Neural cell (in vitro differentiated cells): ENCODE results near the gene RAP1GAP2. TPM values are rescaled to one million over a fixed set of nuclear protein-coding genes. Genes with fewer than 3 reads are reported as not detected.

Source experiments
- H2AFZ ChIP-seq: fragments of 200-600, 300-800 bp; sonication (generic), shearing (Covaris generic); 2 replicates; pipeline ENCODE4 v1.6.0; 2014; ENCODE audit warnings: low read depth, mild to moderate bottlenecking, antibody characterized with exemption, low read length, moderate library complexity
- H3F3A ChIP-seq: fragments of 200-600 bp; shearing (Covaris generic); 2 replicates; pipeline ENCODE4 v1.6.1; 2016; ENCODE audit warnings: mild to moderate bottlenecking, moderate library complexity, mixed read lengths, antibody characterized with exemption, low read length; ENCODE audit not compliant: insufficient read depth, poor library complexity, severe bottlenecking
- H3K27ac ChIP-seq: fragments of 200-600, 300-800 bp; sonication (generic), shearing (Covaris generic); 2 replicates; pipeline ENCODE4 v1.5.1; 2014; ENCODE audit warnings: mild to moderate bottlenecking, low read length, moderate library complexity
- H3K27me3 ChIP-seq: fragments of 300-800, 200-600 bp; sonication (generic), shearing (Covaris generic); 2 replicates; pipeline ENCODE4 v1.6.0; 2014; ENCODE audit warnings: mild to moderate bottlenecking, low read depth, low read length, moderate library complexity; ENCODE audit not compliant: insufficient read depth
- H3K36me3 ChIP-seq: fragments of 300-800, 200-600 bp; sonication (generic), shearing (Covaris generic); 2 replicates; pipeline ENCODE4 v1.5.1; 2014; ENCODE audit warnings: mild to moderate bottlenecking, antibody characterized with exemption, low read length, moderate library complexity; ENCODE audit not compliant: insufficient read depth
- H3K4me2 ChIP-seq: fragments of 300-800, 200-600 bp; sonication (generic), shearing (Covaris generic); 2 replicates; pipeline ENCODE4 v1.6.0; 2014; ENCODE audit warnings: mild to moderate bottlenecking, low read length
- H3K4me3 ChIP-seq: fragments of 300-800, 200-600 bp; sonication (generic), shearing (Covaris generic); 2 replicates; pipeline ENCODE4 v1.5.1; 2014; ENCODE audit warnings: mild to moderate bottlenecking, low read length, moderate library complexity
- H3K79me2 ChIP-seq: fragments of 200-600 bp; shearing (Covaris generic); replicated peaks from 2 replicates; pipeline ENCODE4 v1.6.0; 2014; ENCODE audit warnings: mild to moderate bottlenecking, low read length, moderate library complexity; ENCODE audit not compliant: insufficient read depth
- H3K9ac ChIP-seq: fragments of 300-800, 200-600 bp; sonication (generic), shearing (Covaris generic); 2 replicates; pipeline ENCODE4 v1.6.1; 2016; ENCODE audit warnings: mild to moderate bottlenecking, low read length, mixed read lengths
- H3K9me2 ChIP-seq: fragments of 200-600 bp; shearing (Covaris generic); 2 replicates; pipeline ENCODE4 v1.6.1; 2016; ENCODE audit warnings: mild to moderate bottlenecking, low read length, mixed read lengths; ENCODE audit not compliant: insufficient read depth
- H3K9me3 ChIP-seq: fragments of 200-600, 300-800 bp; sonication (generic), shearing (Covaris generic); 2 replicates; pipeline ENCODE4 v1.6.1; 2016; ENCODE audit warnings: mild to moderate bottlenecking, mixed run types, low read length, moderate library complexity, mixed read lengths
- H4K20me1 ChIP-seq: fragments of 200-600 bp; shearing (Covaris generic); 2 replicates; pipeline ENCODE4 v1.6.1; 2016; ENCODE audit warnings: mild to moderate bottlenecking, mixed run types; ENCODE audit not compliant: insufficient read depth
- CTCF ChIP-seq: fragments of 450-650 bp; IDR thresholded peaks from 2 replicates; pipeline ENCODE4 v1.5.1; 2014; ENCODE audit warnings: antibody characterized with exemption, mild to moderate bottlenecking, moderate library complexity; ENCODE audit not compliant: poor library complexity, severe bottlenecking
- EP300 ChIP-seq: fragments of 450-650 bp; conservative IDR thresholded peaks from 2 replicates; pipeline ENCODE4 v1.6.1; 2014; ENCODE audit warnings: antibody characterized with exemption, mild to moderate bottlenecking, moderate library complexity; ENCODE audit not compliant: poor library complexity, severe bottlenecking
- EZH2 ChIP-seq: fragments of 200-600, 300-800 bp; shearing (Covaris generic), sonication (generic); IDR thresholded peaks from 2 replicates; pipeline ENCODE4 v1.6.1; 2014; ENCODE audit warnings: antibody characterized with exemption, low read length, borderline replicate concordance, mild to moderate bottlenecking; ENCODE audit not compliant: insufficient read depth, poor library complexity, severe bottlenecking
- MXI1 ChIP-seq: fragments of 450-650 bp; conservative IDR thresholded peaks from 2 replicates; pipeline ENCODE4 v1.6.1; 2014; ENCODE audit warnings: antibody characterized with exemption, mild to moderate bottlenecking; ENCODE audit not compliant: poor library complexity, severe bottlenecking
- POLR2AphosphoS5 ChIP-seq: IDR thresholded peaks from 2 replicates; pipeline ENCODE4 v1.6.1; 2012
- RAD21 ChIP-seq: fragments of 450-650 bp; conservative IDR thresholded peaks from 2 replicates; pipeline ENCODE4 v1.6.1; 2014; ENCODE audit warnings: antibody characterized with exemption, mild to moderate bottlenecking, moderate library complexity
- REST ChIP-seq: IDR thresholded peaks from 2 replicates; pipeline ENCODE4 v1.6.1; 2012; ENCODE audit warnings: borderline replicate concordance
- SMC3 ChIP-seq: fragments of 450-650 bp; conservative IDR thresholded peaks from 2 replicates; pipeline ENCODE4 v1.6.1; 2014; ENCODE audit warnings: antibody characterized with exemption, mild to moderate bottlenecking, moderate library complexity; ENCODE audit not compliant: poor library complexity
- TAF1 ChIP-seq: IDR thresholded peaks from 2 replicates; pipeline ENCODE4 v1.6.1; 2012; ENCODE audit warnings: low read depth
- polyA plus RNA-seq: library from polyadenylated mRNA; depleted of rRNA; stranded (reverse); fragments of >200 nt; gene quantifications from 2 replicates; pipeline ENCODE4 v1.2.3, GENCODE V29; 2014

The RAP1GAP2 gene
- polyA plus RNA-seq, 1 donor from 2014 or later, result 14.8 TPM

- no peaks in the 10 kb centered on the region for H3K9me3 ChIP-seq
- no peaks in the 10 kb centered on the region for H3K79me2 ChIP-seq
- no peak overlapping the region for H3K27ac ChIP-seq
- H3F3A ChIP-seq, result no peaks in the 10 kb centered on the region
- no peaks in the 10 kb centered on the region for H3K36me3 ChIP-seq
- no peaks in the 10 kb centered on the region for H4K20me1 ChIP-seq
- no peaks in the 10 kb centered on the region for H3K9me2 ChIP-seq
- H3K27me3 ChIP-seq, result no peaks in the 10 kb centered on the region
- no peak overlapping the region for H2AFZ ChIP-seq
- no peak overlapping the region for H3K4me2 ChIP-seq
- no peak for TF ChIP-seq SMC3
- TF ChIP-seq CTCF, result no peak
- TF ChIP-seq MXI1, result no peak
- TF ChIP-seq RAD21, result no peak
- TF ChIP-seq POLR2AphosphoS5, result no peak
- no peak for TF ChIP-seq REST
- no peak for TF ChIP-seq EP300
- TF ChIP-seq EZH2, result no peak
- no peak for TF ChIP-seq TAF1
- no peak overlapping the region for H3K9ac ChIP-seq
- no peak overlapping the region for H3K4me3 ChIP-seq
These were observed 209.5 kb downstream of the RAP1GAP2 start for GRCh38 chr17:3005696-3006095.

GRCh38 chr17:3006801-3007200, 210.6 kb downstream of the RAP1GAP2 start:
- Histone ChIP-seq H3K4me2 (no peak overlapping the region), H4K20me1 (no peaks in the 10 kb centered on the region), H3K27me3 (no peaks in the 10 kb centered on the region), H3F3A (no peaks in the 10 kb centered on the region), H3K4me3 (no peak overlapping the region), H3K9me2 (no peaks in the 10 kb centered on the region), H3K79me2 (no peaks in the 10 kb centered on the region), H3K9me3 (no peaks in the 10 kb centered on the region), H2AFZ (no peak overlapping the region), H3K9ac (no peak overlapping the region), H3K36me3 (no peaks in the 10 kb centered on the region), H3K27ac (no peak overlapping the region)
- TF ChIP-seq REST (no peak), MXI1 (no peak), SMC3 (no peak), CTCF (no peak), EZH2 (no peak), EP300 (no peak)
